Astrocyte (in vitro differentiated cells and primary cell): ENCODE data around the gene SLC44A3. TPM values are rescaled to one million over a fixed set of nuclear protein-coding genes. Genes with fewer than 3 reads are reported as not detected.

Experiments used
- DNase-seq: peaks from one replicate; pipeline ENCODE4 v3.0.0-alpha.2; 2010; ENCODE audit warnings: low read depth
- FAIRE-seq: peaks from 2 replicates; lab custom pipeline; 2011; peaks lifted over from hg19 to GRCh38; lab: Jason Lieb, UNC
- H2AFZ ChIP-seq: 2 replicates; pipeline ENCODE4 v1.6.0; 2012; ENCODE audit warnings: low read depth, low read length, inconsistent platforms
- H3K27ac ChIP-seq: 2 replicates; pipeline ENCODE4 v1.5.1; 2011; ENCODE audit warnings: low read depth, low read length, inconsistent platforms
- H3K27me3 ChIP-seq: 2 replicates; pipeline ENCODE4 v1.6.0; 2011; ENCODE audit warnings: low read length, inconsistent platforms; ENCODE audit not compliant: insufficient read depth
- H3K36me3 ChIP-seq: 2 replicates; pipeline ENCODE4 v1.5.1; 2011; ENCODE audit warnings: low read length, inconsistent platforms; ENCODE audit not compliant: insufficient read depth
- H3K4me1 ChIP-seq: 2 replicates; pipeline ENCODE4 v1.5.1; 2011; ENCODE audit warnings: low read length, inconsistent platforms; ENCODE audit not compliant: insufficient read depth
- H3K4me2 ChIP-seq: 2 replicates; pipeline ENCODE4 v1.6.0; 2012; ENCODE audit warnings: low read length, inconsistent platforms
- H3K4me3 ChIP-seq: 2 replicates; pipeline ENCODE4 v1.5.1; 2011; ENCODE audit warnings: low read depth, mild to moderate bottlenecking, low read length, inconsistent platforms; ENCODE audit not compliant: insufficient read depth
- H3K79me2 ChIP-seq: 2 replicates; pipeline ENCODE4 v1.6.0; 2012; ENCODE audit warnings: mild to moderate bottlenecking, low read length, inconsistent platforms; ENCODE audit not compliant: insufficient read depth
- H3K9ac ChIP-seq: 2 replicates; pipeline ENCODE4 v1.6.0; 2012; ENCODE audit warnings: mild to moderate bottlenecking, low read length, inconsistent platforms
- H3K9me3 ChIP-seq: 2 replicates; pipeline ENCODE4 v1.5.1; 2012; ENCODE audit warnings: low read depth, mild to moderate bottlenecking, low read length, inconsistent platforms; ENCODE audit not compliant: insufficient read depth
- H4K20me1 ChIP-seq: 2 replicates; pipeline ENCODE4 v1.6.0; 2012; ENCODE audit warnings: low read length, inconsistent platforms; ENCODE audit not compliant: insufficient read depth
- H3K27ac Mint-ChIP-seq: one replicate; pipeline ENCODE4 v1.8.0; 2021; ENCODE audit warnings: mild to moderate bottlenecking, mixed read lengths; ENCODE audit not compliant: unreplicated experiment
- H3K27me3 Mint-ChIP-seq: one replicate; pipeline ENCODE4 v1.8.0; 2021; ENCODE audit warnings: low read depth, mixed read lengths; ENCODE audit not compliant: unreplicated experiment
- H3K36me3 Mint-ChIP-seq: one replicate; pipeline ENCODE4 v1.8.0; 2021; ENCODE audit warnings: low read depth, mixed read lengths; ENCODE audit not compliant: unreplicated experiment
- H3K4me1 Mint-ChIP-seq: one replicate; pipeline ENCODE4 v1.8.0; 2021; ENCODE audit warnings: low read depth, mixed read lengths; ENCODE audit not compliant: unreplicated experiment
- H3K4me3 Mint-ChIP-seq: one replicate; pipeline ENCODE4 v1.8.0; 2021; ENCODE audit warnings: mild to moderate bottlenecking, moderate library complexity, mixed read lengths; ENCODE audit not compliant: unreplicated experiment
- H3K9me3 Mint-ChIP-seq: one replicate; pipeline ENCODE4 v1.8.0; 2021; ENCODE audit warnings: mild to moderate bottlenecking, mixed read lengths; ENCODE audit not compliant: unreplicated experiment
- CTCF ChIP-seq: IDR thresholded peaks from 2 replicates; pipeline ENCODE4 v1.5.1; 2011; ENCODE audit warnings: low read depth, mild to moderate bottlenecking, inconsistent platforms, low read length, moderate library complexity; ENCODE audit not compliant: insufficient read depth
- EZH2 ChIP-seq: IDR thresholded peaks from 2 replicates; pipeline ENCODE4 v1.6.1; 2012; ENCODE audit warnings: mild to moderate bottlenecking, low read length, inconsistent platforms; ENCODE audit not compliant: insufficient read depth
- total RNA-seq: library from RNA; stranded (reverse); gene quantifications from 2 replicates; pipeline ENCODE4 v1.2.1, GENCODE V29; 2021

Gene SLC44A3
- total RNA-seq, 1 donor from 2014 or later, result 3.7 TPM

GRCh38 chr1:94828251-94828650, 8.1 kb downstream of the SLC44A3 start:
- DNase-seq (no peak), FAIRE-seq (no peak)
- Histone ChIP-seq H3K27ac (no peak overlapping the region), H3K79me2 (no peaks in the 10 kb centered on the region), H3K9me3 (no peaks in the 10 kb centered on the region), H3K36me3 (no peaks in the 10 kb centered on the region), H2AFZ (no peak overlapping the region), H3K27me3 (peaks cover under 1% of the 10 kb centered on the region), H3K9ac (no peak overlapping the region), H3K4me2 (no peak overlapping the region), H4K20me1 (no peaks in the 10 kb centered on the region), H3K4me1 (no peaks in the 10 kb centered on the region), H3K4me3 (no peak overlapping the region)
- TF ChIP-seq CTCF (no peak), EZH2 (no peak)
- Mint-ChIP-seq H3K4me3 (no peak overlapping the region), H3K9me3 (no peaks in the 10 kb centered on the region), H3K36me3 (peaks cover 5% of the 10 kb centered on the region), H3K27ac (no peak overlapping the region), H3K4me1 (no peaks in the 10 kb centered on the region), H3K27me3 (peaks cover 8% of the 10 kb centered on the region)

GRCh38 chr1:94831641-94832040, 11.5 kb downstream of the SLC44A3 start:
- Histone ChIP-seq H2AFZ (no peak overlapping the region), H3K27ac (no peak overlapping the region), H3K4me1 (no peaks in the 10 kb centered on the region), H3K79me2 (no peaks in the 10 kb centered on the region), H3K36me3 (no peaks in the 10 kb centered on the region), H3K4me2 (no peak overlapping the region), H3K9me3 (no peaks in the 10 kb centered on the region), H4K20me1 (no peaks in the 10 kb centered on the region), H3K9ac (no peak overlapping the region), H3K4me3 (no peak overlapping the region), H3K27me3 (no peaks in the 10 kb centered on the region)
- H3K4me1 Mint-ChIP-seq, result no peaks in the 10 kb centered on the region
- TF ChIP-seq EZH2 (no peak), CTCF (no peak)
- no peaks in the 10 kb centered on the region for H3K9me3 Mint-ChIP-seq
- H3K27ac Mint-ChIP-seq, result no peak overlapping the region
- no peak overlapping the region for H3K4me3 Mint-ChIP-seq
- H3K27me3 Mint-ChIP-seq, result no peaks in the 10 kb centered on the region
- peaks cover 5% of the 10 kb centered on the region for H3K36me3 Mint-ChIP-seq
- FAIRE-seq, result no peak
- DNase-seq, result no peak

GRCh38 chr1:94832446-94832845, 12.3 kb downstream of the SLC44A3 start:
- Histone ChIP-seq H3K27ac (no peak overlapping the region), H3K9me3 (no peaks in the 10 kb centered on the region), H3K4me1 (no peaks in the 10 kb centered on the region), H3K27me3 (no peaks in the 10 kb centered on the region), H4K20me1 (no peaks in the 10 kb centered on the region), H3K9ac (no peak overlapping the region), H3K79me2 (no peaks in the 10 kb centered on the region), H2AFZ (no peak overlapping the region), H3K4me2 (no peak overlapping the region), H3K4me3 (no peak overlapping the region), H3K36me3 (no peaks in the 10 kb centered on the region)
- no peaks in the 10 kb centered on the region for H3K27me3 Mint-ChIP-seq
- no peak overlapping the region for H3K4me3 Mint-ChIP-seq
- H3K4me1 Mint-ChIP-seq, result no peaks in the 10 kb centered on the region
- TF ChIP-seq EZH2 (no peak), CTCF (no peak)
- H3K27ac Mint-ChIP-seq, result no peak overlapping the region
- peaks cover 5% of the 10 kb centered on the region for H3K36me3 Mint-ChIP-seq
- no peak for FAIRE-seq
- no peak for DNase-seq
- no peaks in the 10 kb centered on the region for H3K9me3 Mint-ChIP-seq
